Stimulated activated CD4-positive, alpha-beta T cell treated with anti-CD3 and anti-CD28 coated beads, TNF-alpha, amount 100 ng/mL, for 1 hour (primary cell): ENCODE measurements around the gene NKPD1.

ENCODE experiments used
- DNase-seq, 3 donors: peaks; one replicate each; pipeline ENCODE4 v3.0.0-alpha.2; 2020; ENCODE audit warnings: low read depth in 3 of 3, low spot score in 1 of 3

NKPD1 gene

GRCh38 chr19:45160870-45161737 lies at the start of gene NKPD1:
Gene NKPD1, minus strand, starts transcription at chr19:45160982. Its CDS starts 832 bp downstream, at chr19:45160150.
- no peak for DNase-seq

- no peak for DNase-seq
These were observed 45.5 kb upstream of the NKPD1 start for GRCh38 chr19:45206328-45206727.

GRCh38 chr19:45205810-45206209 lies 45.0 kb upstream of the NKPD1 start:
- DNase-seq: no peak

- DNase-seq: no peak
These were observed 41.9 kb upstream of the NKPD1 start for GRCh38 chr19:45202637-45203036.

GRCh38 chr19:45200568-45200967 lies 39.8 kb upstream of the NKPD1 start:
- DNase-seq: no peak

DNA sequence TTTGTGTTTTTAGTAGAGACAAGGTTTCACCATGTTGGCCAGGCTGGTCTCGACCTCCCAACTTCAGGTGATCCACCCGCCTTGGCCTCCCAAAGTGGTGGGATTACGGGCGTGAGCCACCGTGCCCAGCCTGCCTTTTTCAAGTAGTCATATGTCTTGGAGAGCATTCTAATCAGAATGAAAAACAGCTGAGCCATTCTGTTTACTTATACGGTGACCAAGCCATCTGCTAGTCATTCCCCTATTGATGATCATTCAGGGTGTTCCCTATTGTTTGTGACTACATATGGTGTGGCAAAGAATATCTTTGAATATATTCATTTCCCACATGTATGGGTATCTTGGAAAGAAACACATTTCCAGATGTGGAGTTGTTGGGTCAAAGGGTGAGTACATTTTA lies 35.0 kb upstream of the NKPD1 start:
- DNase-seq: no peak

DNA sequence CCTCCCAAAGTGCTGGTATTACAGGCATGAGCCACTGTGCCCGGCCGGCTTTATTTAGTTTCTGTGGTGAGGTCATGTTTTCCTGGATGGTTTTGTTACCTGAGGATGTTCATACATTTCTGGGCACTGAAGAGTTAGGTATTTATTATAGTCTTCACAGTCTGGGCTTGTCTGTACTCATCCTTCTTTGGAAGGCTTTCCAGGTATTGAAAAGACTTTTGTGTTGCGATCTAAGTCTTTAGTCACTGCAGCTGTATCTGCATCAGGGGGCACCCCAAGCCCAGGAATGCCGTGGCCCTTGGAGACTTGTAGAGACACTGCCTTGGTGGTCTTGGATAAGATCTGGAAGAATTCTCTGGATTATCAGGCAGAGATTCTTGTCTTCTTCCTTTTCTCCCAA lies 30.6 kb upstream of the NKPD1 start:
- DNase-seq: no peak

- no peak for DNase-seq
These were observed 29.2 kb upstream of the NKPD1 start for GRCh38 chr19:45189971-45190370.

GRCh38 chr19:45187421-45188100 lies 26.8 kb upstream of the NKPD1 start:
- no peak for DNase-seq

- no peak for DNase-seq
These were observed 25.9 kb upstream of the NKPD1 start for GRCh38 chr19:45186509-45187334.

DNA sequence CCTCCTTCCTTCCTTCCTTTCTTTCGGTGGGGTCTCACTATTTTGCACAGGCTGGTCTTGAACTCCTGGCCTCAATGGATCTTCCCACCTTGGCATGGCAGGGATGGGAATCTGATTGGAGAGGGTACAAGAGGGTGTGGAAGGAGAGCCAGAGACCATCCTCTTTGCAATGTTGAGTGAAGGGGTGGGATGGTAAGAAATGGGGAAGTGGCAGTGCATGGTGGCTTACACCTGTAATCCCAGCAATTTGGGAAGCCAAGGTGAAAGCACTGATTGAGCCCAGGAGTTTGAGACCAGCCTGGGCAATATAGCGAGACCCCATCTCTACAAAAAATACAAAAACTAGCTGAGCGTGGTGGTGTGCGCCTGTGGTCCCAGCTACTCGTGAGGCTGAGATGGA lies 23.3 kb upstream of the NKPD1 start:
- DNase-seq: no peak

DNA sequence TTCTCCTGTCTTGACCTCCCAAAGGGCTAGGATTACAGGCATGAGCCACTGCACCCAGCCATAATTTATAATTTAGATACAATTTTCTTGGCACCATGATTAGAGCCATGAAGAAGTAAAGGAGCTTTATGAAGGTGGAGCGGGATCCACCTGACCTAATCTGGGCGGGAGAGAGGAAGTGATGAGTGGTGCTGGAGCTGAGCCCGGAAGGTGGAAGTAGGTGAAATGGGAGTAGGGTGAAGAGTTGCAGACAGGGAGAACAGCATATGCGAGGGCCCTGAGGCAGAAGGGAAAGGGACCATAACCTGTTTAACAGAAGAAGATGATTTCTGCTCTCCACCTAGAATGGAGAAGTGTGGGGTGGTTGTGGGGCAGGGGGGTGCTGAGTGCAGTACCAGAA lies 22.0 kb upstream of the NKPD1 start:
- no peak for DNase-seq

DNA sequence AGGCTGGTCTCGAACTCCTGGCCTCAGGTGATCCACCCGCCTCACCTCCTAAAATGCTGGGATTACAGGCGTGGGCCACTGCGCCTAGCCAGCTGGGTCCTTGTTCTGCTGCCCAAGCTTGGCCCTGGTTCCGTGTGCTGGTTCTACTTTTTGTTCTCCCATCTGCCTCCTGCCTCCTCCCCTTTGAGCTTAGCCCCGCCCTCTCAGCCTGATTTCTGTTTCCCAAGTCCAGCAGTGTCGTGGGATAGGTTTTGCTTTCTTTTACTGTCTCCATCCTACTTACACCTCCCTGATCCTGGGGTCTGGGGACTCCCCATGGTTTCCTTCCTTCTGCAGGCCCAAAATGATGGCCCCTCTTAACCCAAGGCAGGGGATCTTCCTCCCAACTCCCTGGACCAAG lies 20.2 kb upstream of the NKPD1 start:
- DNase-seq: no peak

DNA sequence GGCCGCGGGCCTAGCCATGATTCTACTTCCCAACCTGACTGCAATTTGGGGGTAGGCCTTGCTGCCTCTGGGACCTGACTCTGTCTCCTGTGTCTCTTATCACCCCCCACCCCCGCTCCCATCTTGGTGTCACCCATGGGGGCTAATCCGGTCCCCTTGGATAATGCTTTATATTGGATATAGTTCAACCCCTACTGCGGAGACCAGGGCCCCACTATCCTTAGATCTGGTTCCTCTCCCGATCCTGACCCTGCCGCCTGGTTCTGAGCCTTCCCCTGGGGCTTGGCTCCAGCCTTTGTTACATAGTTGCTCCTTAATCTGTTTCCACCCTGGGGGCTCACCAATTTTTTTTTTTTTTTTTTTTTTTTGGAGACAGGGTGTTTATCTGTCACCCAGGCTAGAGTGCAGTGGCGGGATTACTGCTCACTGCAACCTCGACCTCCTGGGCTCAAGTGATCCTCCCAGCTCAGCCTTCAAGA lies 19.1 kb upstream of the NKPD1 start:
- no peak for DNase-seq

DNA sequence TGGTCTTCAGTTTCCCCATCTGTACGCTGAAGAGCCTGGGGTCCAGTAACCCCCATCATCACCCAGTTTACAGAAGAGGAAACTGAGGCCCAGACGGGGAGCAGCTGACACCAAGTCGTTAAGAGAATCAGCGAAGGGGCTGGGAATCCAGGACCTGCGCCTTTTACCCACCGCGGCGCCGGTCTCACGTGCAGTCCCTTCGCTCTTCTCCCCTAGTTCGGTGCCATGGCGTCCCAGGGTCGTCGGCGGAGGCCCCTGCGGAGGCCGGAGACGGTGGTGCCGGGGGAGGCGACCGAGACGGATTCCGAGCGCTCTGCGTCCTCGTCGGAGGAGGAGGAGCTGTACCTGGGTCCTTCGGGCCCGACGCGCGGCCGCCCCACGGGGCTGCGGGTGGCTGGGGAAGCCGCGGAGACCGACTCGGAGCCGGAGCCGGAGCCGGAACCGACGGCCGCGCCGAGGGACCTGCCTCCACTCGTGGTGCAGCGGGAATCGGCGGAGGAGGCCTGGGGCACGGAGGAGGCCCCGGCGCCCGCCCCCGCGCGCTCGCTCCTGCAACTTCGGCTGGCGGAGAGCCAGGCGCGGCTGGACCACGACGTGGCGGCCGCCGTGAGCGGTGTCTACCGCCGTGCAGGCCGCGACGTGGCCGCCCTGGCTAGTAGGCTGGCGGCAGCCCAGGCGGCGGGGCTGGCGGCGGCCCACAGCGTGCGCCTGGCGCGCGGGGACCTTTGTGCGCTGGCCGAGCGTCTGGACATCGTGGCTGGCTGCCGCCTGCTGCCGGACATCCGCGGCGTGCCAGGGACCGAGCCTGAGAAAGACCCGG lies 18.5 kb upstream of the NKPD1 start:
- peak in 1 of 3 donors; percentile 17 for DNase-seq

- DNase-seq: peak; percentile 98 to 99 (median 99)
These were observed 17.7 kb upstream of the NKPD1 start, which contains the start of gene BLOC1S3 for GRCh38 chr19:45178262-45179071. Gene BLOC1S3, plus strand, starts transcription at chr19:45178784. Its CDS starts 513 bp downstream, at chr19:45179297.

GRCh38 chr19:45177817-45178261 lies 17.1 kb upstream of the NKPD1 start, which contains the start of gene TRAPPC6A:
Gene TRAPPC6A, minus strand, starts transcription at chr19:45178237. Its CDS starts 19 bp downstream, at chr19:45178218.
- no peak for DNase-seq

- no peak for DNase-seq
These were observed 14.9 kb upstream of the NKPD1 start for GRCh38 chr19:45175515-45176345.

- no peak for DNase-seq
These were observed 13.0 kb upstream of the NKPD1 start for GRCh38 chr19:45173816-45174215.
